Activated naive CD8-positive, alpha-beta T cell (primary cell): ENCODE measurements around the gene GABBR2.

Source experiments
- H3K27ac Mint-ChIP-seq: one replicate; pipeline ENCODE4 v1.8.0; 2021; ENCODE audit warnings: mixed read lengths
- H3K27me3 Mint-ChIP-seq: one replicate; pipeline ENCODE4 v1.8.0; 2021; ENCODE audit warnings: mixed read lengths
- H3K36me3 Mint-ChIP-seq: one replicate; pipeline ENCODE4 v1.8.0; 2021; ENCODE audit warnings: mixed read lengths
- H3K4me1 Mint-ChIP-seq: one replicate; pipeline ENCODE4 v1.8.0; 2021; ENCODE audit warnings: low read depth, mixed read lengths
- H3K4me3 Mint-ChIP-seq: one replicate; pipeline ENCODE4 v1.8.0; 2021; ENCODE audit warnings: mild to moderate bottlenecking, mixed read lengths
- H3K9me3 Mint-ChIP-seq: one replicate; pipeline ENCODE4 v1.8.0; 2021; ENCODE audit warnings: low read depth, mixed read lengths

The GABBR2 gene

DNA sequence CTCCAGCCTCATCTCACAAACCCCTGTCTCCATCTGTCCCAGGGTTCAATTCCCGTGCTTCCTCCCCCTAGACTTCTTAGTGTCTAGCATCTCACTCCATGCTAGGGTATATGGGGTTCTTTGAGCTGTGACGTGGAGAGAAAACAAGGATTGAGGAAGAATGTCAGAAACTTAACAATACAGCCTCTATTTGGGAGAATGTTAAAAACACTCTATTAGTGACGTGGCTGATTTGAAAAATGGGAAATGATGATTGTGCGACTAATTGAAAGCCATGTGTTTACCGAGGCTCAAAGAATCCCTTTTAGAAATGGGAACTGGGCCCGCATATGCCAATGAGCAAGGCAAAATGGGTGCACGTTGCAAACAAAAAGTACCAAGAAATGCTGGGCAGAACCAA lies 380.6 kb downstream of the GABBR2 start:
- Mint-ChIP-seq H3K27me3 (peaks cover 4% of the 10 kb centered on the region), H3K4me1 (no peaks in the 10 kb centered on the region), H3K4me3 (no peak overlapping the region)

DNA sequence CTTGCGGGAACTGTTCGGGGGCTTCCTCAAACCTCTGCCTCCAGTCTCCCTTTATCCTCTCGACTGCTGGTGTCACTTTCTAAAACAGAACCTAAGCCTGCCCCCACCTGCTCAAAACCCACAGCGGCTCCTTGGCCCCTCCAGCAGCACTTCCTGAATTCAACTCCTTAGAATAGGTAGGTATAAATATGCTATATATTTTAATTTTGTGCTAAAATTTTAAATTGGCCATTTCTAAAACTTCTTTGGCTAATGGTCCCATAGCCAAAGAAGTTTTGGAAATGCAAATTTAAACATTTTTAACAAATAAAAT lies 381.5 kb downstream of the GABBR2 start:
- Mint-ChIP-seq H3K36me3 (no peaks in the 10 kb centered on the region), H3K27me3 (peaks cover 4% of the 10 kb centered on the region), H3K4me3 (no peak overlapping the region), H3K27ac (no peak overlapping the region), H3K9me3 (no peaks in the 10 kb centered on the region), H3K4me1 (no peaks in the 10 kb centered on the region)

More for the DNA sequence above, 380.6 kb downstream of the GABBR2 start:
- Mint-ChIP-seq H3K27ac (no peak overlapping the region), H3K9me3 (no peaks in the 10 kb centered on the region), H3K36me3 (no peaks in the 10 kb centered on the region)

DNA sequence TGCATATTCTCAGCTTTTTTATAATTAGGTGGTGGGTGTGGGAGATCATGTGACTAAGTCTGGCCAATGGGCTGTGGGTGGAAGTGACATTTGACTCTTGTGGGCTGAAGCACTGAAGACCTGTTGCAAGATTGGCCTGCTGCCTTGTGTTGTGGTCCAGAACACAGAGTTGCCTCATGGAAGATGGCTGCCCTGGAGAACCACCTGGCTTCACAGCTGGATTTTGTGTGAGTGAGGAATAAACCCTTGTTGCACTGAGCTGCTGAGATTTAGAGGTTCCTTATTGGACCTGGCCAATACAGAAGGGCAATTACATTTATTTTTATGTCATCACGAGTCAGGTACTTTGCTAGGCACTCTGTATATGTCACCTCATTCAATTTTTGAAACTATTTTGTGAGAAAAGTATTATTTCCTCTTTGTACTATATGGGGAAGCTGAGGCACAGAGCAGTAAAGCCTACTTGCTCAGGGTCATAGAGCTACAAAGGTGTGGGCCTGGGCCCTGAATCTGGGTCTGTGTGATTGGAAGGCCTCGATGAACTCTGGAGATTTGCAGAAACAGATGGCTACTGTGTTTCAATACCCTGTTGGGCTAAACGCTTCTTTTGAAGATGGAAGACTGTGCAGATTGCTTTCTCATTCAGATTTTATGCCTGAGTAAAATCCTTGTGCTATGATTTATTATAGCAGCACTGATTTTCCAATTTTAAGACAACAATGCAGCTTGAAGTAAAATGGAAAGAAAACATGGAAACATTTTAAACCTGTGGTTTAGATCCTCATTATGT lies 382.1 kb downstream of the GABBR2 start:
- Mint-ChIP-seq H3K27ac (no peak overlapping the region), H3K4me1 (no peaks in the 10 kb centered on the region), H3K27me3 (peaks cover 4% of the 10 kb centered on the region), H3K9me3 (no peaks in the 10 kb centered on the region), H3K36me3 (no peaks in the 10 kb centered on the region), H3K4me3 (no peak overlapping the region)

DNA sequence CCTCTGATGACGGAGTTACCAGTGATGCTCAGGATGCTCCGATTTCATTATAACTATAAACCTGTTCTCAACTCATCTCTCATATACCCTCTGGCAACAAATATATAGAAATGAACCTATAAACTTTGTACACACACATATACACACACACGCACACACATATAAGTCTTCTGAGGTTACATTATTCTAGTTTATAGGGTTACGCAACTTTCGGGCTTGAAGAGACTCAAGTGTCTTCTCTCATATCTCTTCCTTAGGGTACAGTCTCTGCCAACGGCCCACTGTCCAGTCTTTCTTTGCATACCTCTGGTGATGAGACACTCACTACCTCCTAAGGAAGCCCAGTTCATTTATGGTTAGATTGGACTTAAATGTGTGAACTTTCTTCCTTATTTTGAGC lies 383.9 kb downstream of the GABBR2 start:
- no peak overlapping the region for H3K27ac Mint-ChIP-seq
- H3K4me3 Mint-ChIP-seq = no peak overlapping the region
- H3K9me3 Mint-ChIP-seq = no peaks in the 10 kb centered on the region
- no peaks in the 10 kb centered on the region for H3K36me3 Mint-ChIP-seq
- no peaks in the 10 kb centered on the region for H3K27me3 Mint-ChIP-seq
- no peaks in the 10 kb centered on the region for H3K4me1 Mint-ChIP-seq

DNA sequence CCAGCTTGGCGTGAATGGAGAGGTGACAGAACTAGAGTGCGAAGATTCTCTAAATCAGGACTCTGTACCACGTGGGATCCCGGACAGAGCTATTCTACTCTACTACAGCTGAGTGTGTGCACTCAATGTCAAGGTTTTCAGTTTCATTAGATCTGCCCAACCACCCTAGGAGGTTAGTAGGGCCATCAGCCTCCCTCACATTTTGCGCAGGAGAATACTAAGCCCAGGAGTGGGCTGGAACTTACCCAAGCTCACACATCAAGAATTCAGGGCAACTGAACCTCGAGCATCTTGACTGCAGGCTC lies 385.0 kb downstream of the GABBR2 start:
- Mint-ChIP-seq H3K27me3 (no peaks in the 10 kb centered on the region), H3K9me3 (no peaks in the 10 kb centered on the region), H3K4me3 (no peak overlapping the region), H3K36me3 (no peaks in the 10 kb centered on the region), H3K27ac (no peak overlapping the region), H3K4me1 (no peaks in the 10 kb centered on the region)

DNA sequence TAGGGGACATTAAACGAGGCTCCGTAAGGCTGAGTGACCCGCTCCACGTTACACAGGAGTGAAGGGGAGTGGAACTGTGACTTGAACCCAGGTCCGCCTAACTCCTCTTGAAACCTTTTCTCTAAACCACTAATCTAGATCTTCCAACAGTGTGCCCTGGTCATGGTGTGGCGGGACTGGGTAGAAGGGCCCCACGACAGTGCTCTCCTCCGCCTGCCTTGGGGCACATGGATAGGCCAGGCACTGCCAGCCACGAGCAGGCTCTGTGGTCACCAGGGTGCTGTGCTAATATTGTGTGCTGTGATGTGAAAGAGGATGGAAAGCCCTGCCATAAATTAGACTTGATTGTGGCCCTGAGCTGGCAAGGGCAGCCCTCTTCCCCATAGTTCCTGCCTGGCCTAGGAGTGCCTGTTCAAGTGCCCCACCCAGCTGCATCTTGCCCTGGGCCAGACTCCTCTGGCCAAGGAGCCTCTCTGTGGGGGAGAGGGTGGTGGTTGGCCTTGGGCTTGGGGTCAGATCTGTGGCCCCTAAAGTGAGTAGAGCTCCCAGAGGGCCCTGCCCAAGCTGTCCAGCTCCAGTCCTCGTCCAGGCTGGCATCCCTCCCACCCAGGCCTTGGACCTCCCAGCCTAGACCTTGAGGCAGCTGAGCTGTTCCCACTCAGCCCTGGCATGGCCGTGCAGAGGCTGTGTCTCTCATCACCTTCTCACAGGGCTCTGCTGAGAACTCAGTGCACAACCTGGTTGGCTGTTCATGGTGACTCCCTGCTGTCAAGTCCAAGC lies 385.5 kb downstream of the GABBR2 start:
- H3K27me3 Mint-ChIP-seq = no peaks in the 10 kb centered on the region
- H3K36me3 Mint-ChIP-seq = no peaks in the 10 kb centered on the region
- no peaks in the 10 kb centered on the region for H3K4me1 Mint-ChIP-seq
- no peaks in the 10 kb centered on the region for H3K9me3 Mint-ChIP-seq
- no peak overlapping the region for H3K4me3 Mint-ChIP-seq
- H3K27ac Mint-ChIP-seq = no peak overlapping the region

DNA sequence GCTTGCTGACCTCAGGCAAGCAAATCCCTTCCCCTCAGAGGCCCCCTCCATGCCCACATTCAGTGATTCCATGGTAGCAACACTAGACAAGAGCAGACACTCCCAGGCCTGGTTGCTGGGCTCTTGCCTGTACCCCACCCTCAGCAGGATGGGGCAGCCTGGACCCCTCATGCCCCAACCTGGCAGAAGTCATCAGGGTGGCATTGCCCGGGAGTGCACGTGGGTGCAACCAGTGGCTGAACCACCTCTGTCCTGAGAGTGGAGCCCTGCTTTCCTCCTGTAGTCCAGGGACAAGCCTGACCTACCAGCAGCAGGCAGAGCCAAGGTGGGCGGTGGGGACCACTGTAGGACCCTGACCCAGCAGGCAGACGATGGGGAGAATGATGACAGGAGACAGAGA lies 387.5 kb downstream of the GABBR2 start:
- Mint-ChIP-seq H3K4me3 (no peak overlapping the region), H3K27me3 (no peaks in the 10 kb centered on the region), H3K27ac (no peak overlapping the region), H3K4me1 (no peaks in the 10 kb centered on the region), H3K9me3 (no peaks in the 10 kb centered on the region), H3K36me3 (no peaks in the 10 kb centered on the region)

DNA sequence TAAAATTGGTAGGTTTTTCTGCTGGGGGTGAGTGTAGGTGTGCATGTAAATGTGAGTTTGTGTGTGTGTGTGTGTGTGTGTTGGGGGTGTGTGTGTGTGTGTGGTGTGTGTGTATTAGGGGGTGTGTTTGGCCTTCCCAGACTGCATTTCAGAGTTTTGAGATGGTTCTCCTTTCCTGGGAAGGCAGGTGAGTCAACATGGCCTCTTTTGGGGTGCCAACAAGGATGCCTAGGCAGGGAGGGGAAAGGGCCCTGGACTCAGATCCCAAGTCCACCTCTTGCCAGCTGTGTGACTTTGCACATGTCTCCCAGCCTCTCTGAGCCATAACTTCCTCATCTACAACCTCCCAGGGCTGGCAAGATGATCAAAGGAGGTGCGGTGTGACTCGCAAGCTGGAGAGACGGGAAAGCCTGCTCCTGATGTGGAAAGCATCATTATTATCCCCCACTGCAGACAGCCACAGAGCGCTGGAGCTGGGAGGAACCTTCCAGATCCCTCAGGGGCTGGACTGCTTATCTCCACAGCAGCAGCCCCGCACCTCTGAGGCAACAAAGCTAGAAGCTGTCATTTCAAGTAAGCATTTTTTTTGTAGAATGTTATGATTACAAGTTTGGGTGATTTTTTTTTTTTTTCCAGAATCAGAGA lies 389.8 kb downstream of the GABBR2 start:
- Mint-ChIP-seq H3K4me1 (no peaks in the 10 kb centered on the region), H3K27me3 (no peaks in the 10 kb centered on the region), H3K4me3 (no peak overlapping the region), H3K27ac (no peak overlapping the region), H3K9me3 (no peaks in the 10 kb centered on the region), H3K36me3 (no peaks in the 10 kb centered on the region)

DNA sequence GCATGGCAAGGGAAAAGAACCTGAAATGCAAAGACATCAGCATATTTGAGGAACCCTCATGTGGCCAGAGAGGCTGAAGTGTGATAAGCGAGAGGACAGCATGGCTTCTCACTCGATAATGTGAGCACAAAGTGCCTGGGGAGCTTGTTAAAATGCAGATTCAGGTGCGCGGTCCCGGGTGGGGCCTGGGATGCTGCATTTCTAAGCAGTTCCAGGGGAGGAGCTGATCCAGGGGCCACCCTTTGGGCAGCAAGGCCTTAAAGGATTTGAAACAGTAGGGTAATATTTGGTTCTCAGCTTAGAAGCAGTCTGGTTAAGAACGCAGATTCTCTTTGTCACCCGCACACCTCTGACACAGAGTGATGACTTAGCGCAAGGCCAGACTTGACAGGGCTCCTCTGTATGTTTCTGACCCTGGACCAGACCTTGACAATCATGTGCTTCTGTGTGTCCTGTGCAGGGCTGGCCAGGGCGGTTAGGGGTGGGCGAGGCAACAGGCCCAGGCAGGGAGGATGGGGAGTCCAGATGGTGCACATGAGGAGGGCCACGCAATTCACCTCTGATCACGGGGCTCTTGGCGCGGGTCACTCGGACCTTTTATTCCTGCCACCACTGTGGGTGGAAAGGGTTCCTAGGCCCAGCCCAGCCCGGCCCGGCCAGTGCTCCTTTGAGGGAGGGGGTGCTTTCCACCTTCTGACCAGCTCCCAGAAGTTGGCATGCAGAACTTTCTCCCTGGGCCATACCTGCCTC lies 390.5 kb downstream of the GABBR2 start:
- Mint-ChIP-seq H3K4me3 (no peak overlapping the region), H3K9me3 (no peaks in the 10 kb centered on the region), H3K36me3 (no peaks in the 10 kb centered on the region)

DNA sequence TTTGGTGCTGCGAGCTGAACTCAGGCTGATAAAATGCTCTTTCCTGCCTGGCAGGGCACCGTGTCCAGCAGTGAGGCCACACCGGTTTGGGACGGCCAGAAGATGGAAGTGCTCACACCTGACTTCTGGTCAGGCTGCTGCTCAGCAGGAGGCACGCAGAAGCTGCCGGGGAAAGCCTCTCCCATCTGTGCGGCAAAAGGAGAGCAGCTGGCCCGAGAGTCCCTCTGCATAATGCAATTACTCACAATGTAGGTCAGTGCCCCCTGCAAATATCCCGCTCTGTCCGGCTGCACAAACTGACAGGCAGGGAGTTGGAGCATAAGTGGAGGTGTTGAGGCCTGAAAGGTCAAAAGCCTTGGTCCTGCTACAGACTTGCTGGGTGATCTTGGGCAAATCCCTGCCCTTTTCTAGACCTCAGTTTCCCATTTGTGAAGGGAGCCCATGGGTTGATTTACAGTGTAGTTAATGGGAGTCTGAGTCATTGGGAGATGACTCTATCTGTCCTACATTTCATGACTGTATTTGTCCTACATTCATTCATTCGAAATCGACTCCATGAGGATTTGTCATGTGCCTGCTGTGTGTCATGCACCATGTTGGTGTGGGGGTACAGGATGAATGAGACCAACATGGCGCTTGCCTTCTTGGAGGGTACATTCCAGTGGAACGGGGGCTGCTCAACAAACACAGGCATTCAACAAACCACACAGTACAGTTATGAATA lies 391.4 kb downstream of the GABBR2 start:
- no peak overlapping the region for H3K27ac Mint-ChIP-seq
- no peaks in the 10 kb centered on the region for H3K36me3 Mint-ChIP-seq
- no peaks in the 10 kb centered on the region for H3K9me3 Mint-ChIP-seq
- H3K4me3 Mint-ChIP-seq = no peak overlapping the region
- no peaks in the 10 kb centered on the region for H3K4me1 Mint-ChIP-seq
- no peaks in the 10 kb centered on the region for H3K27me3 Mint-ChIP-seq

More for the DNA sequence above, 390.5 kb downstream of the GABBR2 start:
- H3K27me3 Mint-ChIP-seq = no peaks in the 10 kb centered on the region
- H3K4me1 Mint-ChIP-seq = no peaks in the 10 kb centered on the region
- H3K27ac Mint-ChIP-seq = no peak overlapping the region

DNA sequence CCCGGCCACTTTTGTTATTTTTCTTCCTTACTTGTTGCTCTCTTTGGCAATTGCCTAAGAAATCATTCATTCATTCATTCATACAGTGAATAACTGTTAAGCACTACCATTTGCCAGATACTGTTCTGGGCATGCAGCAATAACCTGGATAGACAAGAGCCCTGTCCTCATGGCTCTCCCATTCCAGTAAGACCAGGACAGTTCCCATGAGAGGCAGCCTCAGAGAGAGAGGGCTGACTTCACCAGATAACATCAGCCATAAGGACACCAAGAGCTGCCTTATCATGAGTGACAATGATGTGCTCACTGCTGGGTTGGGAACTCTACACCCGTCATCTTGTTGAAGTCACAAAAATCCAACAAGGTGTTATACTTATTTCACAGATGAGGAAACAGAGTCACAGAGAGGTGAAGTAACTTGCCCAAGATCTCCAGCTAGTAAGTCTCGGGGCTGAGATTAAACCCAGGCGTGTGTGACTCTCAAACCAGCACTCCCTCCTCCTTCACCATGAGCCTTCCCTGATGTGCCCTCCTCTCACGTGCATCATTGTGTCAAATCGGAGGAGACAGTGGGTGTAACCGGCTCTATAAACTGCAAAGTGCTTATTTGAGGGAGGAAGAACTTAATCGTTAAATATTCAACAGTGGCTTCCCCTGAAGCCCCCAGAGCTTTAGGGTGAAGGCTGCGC lies 392.1 kb downstream of the GABBR2 start:
- Mint-ChIP-seq H3K9me3 (no peaks in the 10 kb centered on the region), H3K27ac (no peak overlapping the region), H3K4me3 (no peak overlapping the region), H3K36me3 (no peaks in the 10 kb centered on the region), H3K27me3 (no peaks in the 10 kb centered on the region), H3K4me1 (no peaks in the 10 kb centered on the region)

DNA sequence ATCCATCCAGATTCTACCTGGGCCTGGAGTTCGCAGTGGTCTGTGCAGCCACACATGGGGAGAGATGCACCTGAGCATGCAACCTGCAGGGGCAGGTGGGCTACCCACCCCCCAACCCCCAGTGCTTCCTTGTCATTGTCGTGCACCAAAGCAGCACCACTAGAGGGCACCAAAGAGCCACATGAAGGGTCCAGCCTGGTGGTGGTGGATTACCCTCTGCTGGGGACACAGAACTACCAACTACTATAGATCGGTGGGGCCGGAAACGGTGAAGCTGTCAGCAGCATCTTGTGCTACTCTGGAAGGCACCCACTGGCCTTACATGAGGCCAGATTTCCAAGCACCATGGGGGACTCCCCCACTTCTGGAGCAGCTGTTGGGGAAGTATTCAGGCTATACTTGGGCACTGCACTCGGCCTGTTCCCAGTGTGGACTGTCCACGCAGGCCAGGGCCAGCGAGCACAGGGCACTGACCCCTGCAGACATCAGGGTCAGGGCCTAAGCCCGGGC lies 393.1 kb downstream of the GABBR2 start:
- H3K9me3 Mint-ChIP-seq = no peaks in the 10 kb centered on the region
- H3K27ac Mint-ChIP-seq = no peak overlapping the region
- H3K27me3 Mint-ChIP-seq = no peaks in the 10 kb centered on the region
- H3K4me3 Mint-ChIP-seq = no peak overlapping the region
- no peaks in the 10 kb centered on the region for H3K4me1 Mint-ChIP-seq
- no peaks in the 10 kb centered on the region for H3K36me3 Mint-ChIP-seq

DNA sequence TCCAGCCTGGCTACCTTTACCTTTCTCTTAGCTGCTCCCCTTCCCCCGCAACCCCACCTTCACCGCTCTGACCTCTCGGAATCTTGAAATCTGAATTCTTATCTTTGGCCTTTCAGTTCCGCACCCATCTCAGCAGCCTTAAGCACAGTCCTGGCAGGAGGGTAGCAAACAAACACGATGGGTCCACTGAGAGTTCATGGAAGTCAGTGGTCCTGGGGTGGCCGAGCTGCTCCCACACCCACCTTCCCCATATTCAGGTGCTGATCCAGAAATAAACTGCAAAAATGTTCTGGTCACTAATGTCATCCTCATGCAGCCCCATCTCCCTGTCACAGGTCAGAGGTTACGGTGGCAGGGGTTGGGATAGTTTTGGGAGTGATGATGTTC lies 393.7 kb downstream of the GABBR2 start:
- Mint-ChIP-seq H3K27ac (no peak overlapping the region), H3K27me3 (no peaks in the 10 kb centered on the region), H3K4me1 (no peaks in the 10 kb centered on the region), H3K9me3 (no peaks in the 10 kb centered on the region), H3K36me3 (no peaks in the 10 kb centered on the region), H3K4me3 (no peak overlapping the region)
